Measurements from ENCODE around the gene RABGAP1. TPM values are rescaled to one million over a fixed set of nuclear protein-coding genes. Genes with fewer than 3 reads are reported as not detected.

RABGAP1 gene
- total RNA-seq, 1 experiment from 2014 or later, result 55.4 TPM

DNA sequence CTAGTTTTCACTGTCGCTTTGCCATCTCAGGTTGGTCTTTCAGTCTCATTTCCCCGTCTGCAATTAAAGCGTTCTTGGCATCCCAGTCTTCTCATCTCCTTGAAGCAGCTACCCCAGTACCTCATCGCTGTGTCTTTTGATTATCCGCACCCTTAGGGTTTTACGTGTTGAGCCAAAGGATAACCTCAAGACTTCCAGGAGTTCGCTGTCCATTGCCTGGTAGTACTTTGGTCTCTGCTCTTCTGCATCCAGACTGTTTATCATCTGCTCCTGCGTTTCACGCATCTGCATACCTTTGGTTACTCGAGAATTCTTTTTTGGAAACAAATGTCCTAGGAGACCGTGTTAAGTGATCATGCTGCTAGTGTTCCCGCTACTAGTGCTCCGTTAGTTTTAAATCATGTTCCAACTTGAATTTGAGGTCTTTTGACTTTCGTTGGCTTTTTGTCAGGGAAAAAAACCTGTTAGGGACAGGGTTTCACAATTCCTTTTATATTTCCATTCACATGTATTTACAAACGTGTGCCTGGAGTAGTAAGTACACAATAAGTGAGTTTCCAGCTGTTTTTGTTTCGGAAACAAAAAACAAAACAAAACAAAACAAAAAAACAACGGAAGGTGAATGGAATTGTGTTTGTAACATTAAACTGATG is 888 bp downstream of the RABGAP1 start:
- ChIA-PET POLR2A (interaction anchor here (1.3 to 1.8 kb wide), 4 partner anchors 10 to 113 kb away, joined by 6 to 36 read pairs (median 14); partner anchors contain the start of genes PDCL, RC3H2 and ZBTB26), CTCF (no interaction called here)
- intact Hi-C loops (cut with micrococcal nuclease; ENCODE audit: unreplicated experiment), result no loop called here

DNA sequence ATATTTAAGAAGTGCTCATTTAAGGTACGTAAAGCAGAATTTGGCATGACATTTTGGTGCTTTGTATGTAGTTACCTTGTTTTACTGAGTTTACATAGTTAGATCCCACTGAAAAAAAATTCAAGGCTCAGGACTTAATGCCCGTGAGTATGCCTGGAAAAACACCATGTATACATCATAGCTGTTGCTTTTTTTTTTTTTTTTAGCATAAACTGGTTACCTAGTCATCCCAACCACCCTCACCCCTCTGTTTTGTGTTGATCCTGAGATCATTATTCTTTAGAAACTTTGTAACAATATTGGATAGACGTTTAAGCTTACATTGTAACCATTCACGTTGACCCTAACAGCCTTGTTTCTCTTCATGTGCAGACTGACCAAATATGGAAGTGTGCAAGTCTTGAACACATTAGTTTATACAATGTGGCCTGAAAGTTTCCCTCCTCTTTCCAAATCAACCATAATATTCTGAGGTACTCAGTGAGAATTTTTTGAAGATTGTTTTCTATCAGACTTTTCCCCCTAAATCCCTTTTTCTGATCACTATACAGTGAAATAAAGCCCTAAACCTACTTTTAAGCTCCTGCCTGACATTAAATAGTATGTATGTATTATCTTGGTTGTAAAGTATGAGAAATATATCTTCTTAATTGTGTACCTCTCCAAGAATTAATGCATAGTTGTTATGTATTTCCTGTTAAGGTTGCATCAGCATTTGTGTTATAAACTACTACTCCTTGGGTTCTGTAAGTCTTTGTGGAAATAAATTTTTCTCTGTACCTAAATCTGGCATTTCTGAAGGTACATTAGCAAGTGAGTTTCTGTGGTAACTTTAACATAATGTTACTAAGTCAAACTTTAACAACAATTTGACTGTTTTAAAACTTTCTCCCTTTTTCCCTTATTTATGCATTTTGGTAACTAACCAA is 4.4 kb downstream of the RABGAP1 start:
- Mint-ChIP-seq H3K36me3 (ENCODE audit: insufficient read depth, unreplicated experiment) (peaks cover 31% of the 10 kb centered on the region), H3K27me3 (ENCODE audit: insufficient read depth, unreplicated experiment) (no peaks in the 10 kb centered on the region), H3K9me3 (ENCODE audit: unreplicated experiment) (no peaks in the 10 kb centered on the region), H3K4me3 (ENCODE audit: unreplicated experiment) (no peak overlapping the region), H3K27ac (ENCODE audit: unreplicated experiment) (no peak overlapping the region), H3K4me1 (ENCODE audit: low read depth, unreplicated experiment) (peaks cover 22% of the 10 kb centered on the region)
- CTCF ChIA-PET, result no interaction called here
- Histone ChIP-seq H3K4me1 (peaks cover 6% of the 10 kb centered on the region; the same call in 1 of the 2 replicates), H3K4me3 (ENCODE audit: low read depth, low read length) (no peak overlapping the region), H3K36me3 (ENCODE audit: control insufficient read depth, insufficient read depth, low read length) (peaks cover 1% of the 10 kb centered on the region; the same call in 1 of the 2 replicates), H3K9me3 (no peaks in the 10 kb centered on the region), H3K27me3 (replicated peaks; ENCODE audit: control insufficient read depth, insufficient read depth, low read length) (no peaks in the 10 kb centered on the region)
- no TSS peak for BruUV-seq (replicated peaks)
- POLR2A ChIA-PET, result no interaction called here
- TF ChIP-seq, protein P1, sequence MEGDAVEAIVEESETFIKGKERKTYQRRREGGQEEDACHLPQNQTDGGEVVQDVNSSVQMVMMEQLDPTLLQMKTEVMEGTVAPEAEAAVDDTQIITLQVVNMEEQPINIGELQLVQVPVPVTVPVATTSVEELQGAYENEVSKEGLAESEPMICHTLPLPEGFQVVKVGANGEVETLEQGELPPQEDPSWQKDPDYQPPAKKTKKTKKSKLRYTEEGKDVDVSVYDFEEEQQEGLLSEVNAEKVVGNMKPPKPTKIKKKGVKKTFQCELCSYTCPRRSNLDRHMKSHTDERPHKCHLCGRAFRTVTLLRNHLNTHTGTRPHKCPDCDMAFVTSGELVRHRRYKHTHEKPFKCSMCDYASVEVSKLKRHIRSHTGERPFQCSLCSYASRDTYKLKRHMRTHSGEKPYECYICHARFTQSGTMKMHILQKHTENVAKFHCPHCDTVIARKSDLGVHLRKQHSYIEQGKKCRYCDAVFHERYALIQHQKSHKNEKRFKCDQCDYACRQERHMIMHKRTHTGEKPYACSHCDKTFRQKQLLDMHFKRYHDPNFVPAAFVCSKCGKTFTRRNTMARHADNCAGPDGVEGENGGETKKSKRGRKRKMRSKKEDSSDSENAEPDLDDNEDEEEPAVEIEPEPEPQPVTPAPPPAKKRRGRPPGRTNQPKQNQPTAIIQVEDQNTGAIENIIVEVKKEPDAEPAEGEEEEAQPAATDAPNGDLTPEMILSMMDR (IDR thresholded peaks at IDR 0.05; ENCODE audit: insufficient read depth in 1 of 2, low read depth in 1 of 2, low read length in 1 of 2, severe bottlenecking in 1 of 2, unreplicated experiment in 1 of 2), result no peak
- intact Hi-C loops (cut with micrococcal nuclease; ENCODE audit: unreplicated experiment), result no loop called here
- no peak for DNase-seq

More for the DNA sequence above, 888 bp downstream of the RABGAP1 start:
- DNase-seq, result no peak
- TF ChIP-seq, protein P1 (IDR thresholded peaks at IDR 0.05; ENCODE audit: insufficient read depth in 1 of 2, low read depth in 1 of 2, low read length in 1 of 2, severe bottlenecking in 1 of 2, unreplicated experiment in 1 of 2), result no peak
- H3K27ac Mint-ChIP-seq (ENCODE audit: unreplicated experiment), result peak overlapping the region; percentile 87
- H3K9me3 Mint-ChIP-seq (ENCODE audit: unreplicated experiment), result no peaks in the 10 kb centered on the region
- no peaks in the 10 kb centered on the region for H3K27me3 Mint-ChIP-seq (ENCODE audit: insufficient read depth, unreplicated experiment)
- TSS peak; percentile 66 for BruUV-seq (replicated peaks)
- peak overlapping the region; percentile 80 for H3K4me3 ChIP-seq (ENCODE audit: low read depth, low read length)
- H3K4me1 ChIP-seq, result peaks cover 9% of the 10 kb centered on the region; the same call in 1 of the 2 replicates
- H3K36me3 Mint-ChIP-seq (ENCODE audit: insufficient read depth, unreplicated experiment), result peaks cover 49% of the 10 kb centered on the region
- peak overlapping the region; percentile 94 for H3K4me3 Mint-ChIP-seq (ENCODE audit: unreplicated experiment)
- H3K9me3 ChIP-seq, result no peaks in the 10 kb centered on the region
- peaks cover 1% of the 10 kb centered on the region; the same call in 1 of the 2 replicates for H3K36me3 ChIP-seq (ENCODE audit: control insufficient read depth, insufficient read depth, low read length)
- no peaks in the 10 kb centered on the region for H3K27me3 ChIP-seq (replicated peaks; ENCODE audit: control insufficient read depth, insufficient read depth, low read length)
- peaks cover 14% of the 10 kb centered on the region for H3K4me1 Mint-ChIP-seq (ENCODE audit: low read depth, unreplicated experiment)

DNA sequence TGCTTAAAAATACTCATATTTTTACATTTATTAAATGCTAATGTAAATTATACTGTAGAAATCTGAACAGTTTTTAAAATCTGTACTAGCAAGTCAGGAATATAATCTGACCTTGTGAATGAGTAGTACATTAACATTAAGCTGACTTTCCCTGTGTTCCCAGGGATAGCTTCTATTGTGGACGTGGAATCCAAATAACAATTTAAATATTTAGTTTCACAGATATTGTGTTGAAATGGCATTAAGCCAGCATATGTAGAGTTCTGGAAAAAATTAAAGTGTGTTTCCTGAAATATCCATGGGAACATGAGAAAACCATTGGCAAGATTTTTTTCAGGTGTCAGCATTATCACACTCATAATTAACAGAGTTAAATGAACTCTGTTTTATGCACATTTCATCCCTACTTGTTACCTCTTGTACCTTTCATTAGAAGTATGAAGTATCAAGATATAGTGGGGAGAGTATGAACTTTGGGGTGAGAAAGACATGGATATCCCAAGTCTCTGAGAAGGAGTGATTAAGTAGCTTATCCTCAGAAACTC is 5.7 kb downstream of the RABGAP1 start:
- ChIA-PET CTCF (no interaction called here), POLR2A (no interaction called here)
- Mint-ChIP-seq H3K36me3 (ENCODE audit: insufficient read depth, unreplicated experiment) (peaks cover 19% of the 10 kb centered on the region), H3K27me3 (ENCODE audit: insufficient read depth, unreplicated experiment) (no peaks in the 10 kb centered on the region), H3K27ac (ENCODE audit: unreplicated experiment) (no peak overlapping the region), H3K4me1 (ENCODE audit: low read depth, unreplicated experiment) (peaks cover 22% of the 10 kb centered on the region), H3K9me3 (ENCODE audit: unreplicated experiment) (no peaks in the 10 kb centered on the region), H3K4me3 (ENCODE audit: unreplicated experiment) (no peak overlapping the region)
- Histone ChIP-seq H3K27me3 (replicated peaks; ENCODE audit: control insufficient read depth, insufficient read depth, low read length) (no peaks in the 10 kb centered on the region), H3K36me3 (ENCODE audit: control insufficient read depth, insufficient read depth, low read length) (peaks cover 1% of the 10 kb centered on the region; the same call in 1 of the 2 replicates), H3K4me1 (peaks cover 4% of the 10 kb centered on the region; the same call in 1 of the 2 replicates), H3K9me3 (no peaks in the 10 kb centered on the region), H3K4me3 (ENCODE audit: low read depth, low read length) (no peak overlapping the region)
- BruUV-seq (replicated peaks), result no TSS peak
- DNase-seq, result no peak
- TF ChIP-seq, protein P1 (IDR thresholded peaks at IDR 0.05; ENCODE audit: insufficient read depth in 1 of 2, low read depth in 1 of 2, low read length in 1 of 2, severe bottlenecking in 1 of 2, unreplicated experiment in 1 of 2), result no peak
- intact Hi-C loops (cut with micrococcal nuclease; ENCODE audit: unreplicated experiment), result no loop called here
